Stimulated activated CD8-positive, alpha-beta memory T cell treated with anti-CD3 and anti-CD28 coated beads, Interleukin-4, amount 100 ng/mL, for 24 hours (primary cell): ENCODE data around the gene ACTG2.
"Not testable (repeated sequence)": the region's sequence is repeated elsewhere in the genome, so short reads cannot be mapped to it uniquely, and the experiment has no call there.

Experiments
- DNase-seq: peaks from one replicate; pipeline ENCODE4 v3.0.0-alpha.2; 2020; ENCODE audit warnings: low read depth

ACTG2 gene

GRCh38 chr2:73937103-73937885, 44.5 kb downstream of the ACTG2 start:
- no peak for DNase-seq

DNA sequence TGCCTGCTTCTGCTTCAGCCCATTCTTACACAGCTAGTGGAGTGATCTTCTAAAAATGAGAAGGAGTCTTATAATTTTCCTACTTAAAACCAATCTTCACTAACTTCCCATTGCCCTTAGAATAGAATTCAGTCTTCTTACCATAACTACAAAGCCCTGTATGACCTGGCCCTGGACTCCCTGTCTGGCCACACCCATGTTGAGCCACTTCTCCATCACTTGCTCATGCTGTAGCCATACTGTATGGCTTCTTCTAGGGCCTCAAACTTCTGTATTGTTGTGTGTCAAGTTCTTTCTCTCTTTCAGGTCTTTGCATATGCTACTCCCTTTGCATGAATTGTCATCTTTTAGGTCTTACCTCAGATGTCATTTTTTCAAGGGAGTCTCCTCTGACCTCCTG, 45.1 kb downstream of the ACTG2 start:
- no peak for DNase-seq

- DNase-seq: no peak
These were observed 46.0 kb downstream of the ACTG2 start for GRCh38 chr2:73938718-73939352.

GRCh38 chr2:73939419-73939818, 46.6 kb downstream of the ACTG2 start:
- DNase-seq: no peak

DNA sequence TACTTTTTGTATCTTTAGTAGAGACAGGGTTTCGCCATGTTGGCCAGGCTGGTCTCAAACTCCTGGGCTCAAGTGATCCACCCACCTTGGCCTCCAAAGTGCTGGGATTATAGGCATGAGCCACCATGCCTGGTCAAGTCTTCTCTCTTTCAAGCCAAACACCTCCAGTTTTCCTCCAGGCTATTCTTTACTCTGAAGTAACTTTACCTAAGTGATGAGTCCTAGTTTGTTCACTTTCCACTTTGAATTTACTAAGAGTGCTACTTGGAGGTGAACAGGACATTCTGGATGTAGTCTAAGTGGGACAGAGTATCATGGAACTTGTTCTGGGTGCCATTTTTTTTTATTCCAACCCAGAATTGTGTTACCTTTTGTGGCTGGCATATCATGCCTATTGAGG, 47.3 kb downstream of the ACTG2 start:
- not testable (repeated sequence) for DNase-seq

GRCh38 chr2:73942664-73943063, 49.9 kb downstream of the ACTG2 start:
- DNase-seq: no peak

GRCh38 chr2:73944714-73945113, 51.9 kb downstream of the ACTG2 start:
- no peak for DNase-seq

DNA sequence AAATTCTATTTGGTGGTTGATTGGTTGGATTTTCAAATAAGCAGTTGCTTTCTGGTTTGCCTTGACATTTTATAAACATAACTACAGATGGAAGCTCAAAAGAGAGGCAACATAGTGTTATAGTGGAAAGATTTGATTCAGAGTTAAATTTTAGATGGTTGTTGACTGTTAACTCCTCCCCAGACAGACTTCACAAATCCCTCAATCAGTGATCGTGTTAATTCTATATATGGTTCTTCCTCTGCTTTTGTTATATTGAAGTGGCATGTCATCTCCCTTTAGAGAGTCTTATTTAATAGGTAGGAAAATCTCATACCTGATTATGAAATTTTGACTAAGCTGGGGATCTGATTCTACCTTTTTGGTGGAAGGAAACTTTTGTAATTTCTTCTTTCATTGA, 53.4 kb downstream of the ACTG2 start:
- no peak for DNase-seq

DNA sequence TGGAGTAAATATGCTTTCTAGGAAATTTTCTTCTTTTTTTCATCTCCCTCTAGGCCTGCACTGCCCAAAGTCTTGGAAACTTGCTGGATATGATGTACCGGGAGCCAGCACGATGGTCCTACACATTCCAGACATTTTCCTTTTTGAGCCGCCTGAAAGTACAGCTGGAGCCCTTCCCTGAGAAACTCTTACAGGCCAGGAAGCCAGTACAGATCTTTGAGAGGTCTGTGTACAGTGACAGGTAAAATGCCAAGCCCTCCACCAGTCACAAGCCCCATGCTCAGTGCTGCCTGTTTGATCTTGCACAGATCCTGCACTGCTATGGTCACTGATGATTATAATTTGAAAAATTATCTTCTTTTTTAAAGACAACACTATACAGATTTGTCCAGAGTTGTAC, 53.9 kb downstream of the ACTG2 start:
- no peak for DNase-seq

- DNase-seq: no peak
These were observed 54.7 kb downstream of the ACTG2 start for GRCh38 chr2:73947412-73948018.

DNA sequence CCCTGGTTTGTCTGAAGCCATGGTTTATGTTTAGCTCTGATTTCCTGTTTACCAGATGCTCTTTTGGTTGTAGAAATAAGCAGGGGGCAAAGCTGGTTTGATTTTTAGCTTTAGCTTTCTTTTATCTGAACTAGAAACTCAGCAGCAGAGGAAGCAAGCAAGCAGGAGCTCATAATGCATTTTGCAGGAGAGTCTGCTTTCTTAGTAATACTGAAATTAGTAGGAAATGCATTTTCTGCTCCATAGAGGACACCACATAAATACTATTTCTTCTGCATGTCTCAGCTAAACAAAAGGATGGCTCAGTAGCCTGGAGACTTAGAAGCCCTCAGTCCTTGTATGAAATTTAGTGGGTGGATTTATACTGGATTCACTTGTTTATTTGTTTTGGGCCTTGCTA, 57.0 kb downstream of the ACTG2 start:
- DNase-seq: no peak

GRCh38 chr2:73952499-73953446, 60.0 kb downstream of the ACTG2 start:
- DNase-seq: no peak

DNA sequence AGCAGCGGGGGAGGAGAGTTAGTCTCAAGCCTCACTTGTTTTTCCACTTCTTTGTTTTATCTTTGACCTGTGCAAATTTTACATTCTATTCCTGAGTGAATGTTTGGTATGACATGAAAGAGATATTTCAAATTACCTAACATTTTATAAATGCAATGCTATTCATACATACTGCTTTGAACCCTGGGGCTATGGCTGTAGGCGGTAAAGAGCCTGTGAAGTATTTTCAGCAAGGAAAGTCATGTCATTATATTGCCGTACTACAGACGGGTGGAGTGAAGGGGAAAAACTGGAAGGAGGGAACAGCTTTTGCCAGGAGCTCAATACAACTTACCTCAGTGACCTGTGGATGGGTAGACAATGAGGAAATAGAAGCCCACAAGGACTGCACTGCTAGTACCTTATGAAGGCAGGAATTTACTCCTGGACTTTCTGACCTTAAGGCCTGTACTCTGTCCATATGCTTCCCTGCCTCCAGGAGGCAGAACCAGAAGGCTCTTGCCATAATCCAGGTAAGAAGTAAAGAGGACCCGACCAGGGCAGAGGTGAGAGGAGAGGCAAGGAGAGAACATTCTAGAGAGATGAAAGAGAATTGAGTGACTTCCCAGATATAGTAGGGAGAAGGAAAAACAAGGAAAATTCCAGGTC, 63.5 kb downstream of the ACTG2 start:
- no peak for DNase-seq

DNA sequence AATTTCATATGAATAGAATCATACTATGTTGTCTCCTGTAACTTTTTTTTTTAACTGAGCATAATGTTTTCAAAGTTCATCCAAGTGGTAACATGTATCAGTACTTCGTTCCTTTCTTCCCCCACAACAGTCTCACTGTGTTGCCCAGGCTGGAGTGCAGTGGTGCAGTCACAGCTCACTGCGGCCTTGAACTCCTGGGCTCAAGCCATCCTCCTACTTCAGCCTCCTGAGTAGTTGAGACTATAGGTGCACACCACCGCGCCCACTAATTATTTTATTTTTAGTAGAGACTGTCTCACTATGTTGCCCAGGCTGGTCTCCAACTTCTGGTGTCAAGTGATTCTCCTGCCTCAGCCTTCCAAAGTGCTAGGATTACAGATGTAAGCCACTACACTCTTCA, 68.5 kb downstream of the ACTG2 start:
- DNase-seq: no peak

DNA sequence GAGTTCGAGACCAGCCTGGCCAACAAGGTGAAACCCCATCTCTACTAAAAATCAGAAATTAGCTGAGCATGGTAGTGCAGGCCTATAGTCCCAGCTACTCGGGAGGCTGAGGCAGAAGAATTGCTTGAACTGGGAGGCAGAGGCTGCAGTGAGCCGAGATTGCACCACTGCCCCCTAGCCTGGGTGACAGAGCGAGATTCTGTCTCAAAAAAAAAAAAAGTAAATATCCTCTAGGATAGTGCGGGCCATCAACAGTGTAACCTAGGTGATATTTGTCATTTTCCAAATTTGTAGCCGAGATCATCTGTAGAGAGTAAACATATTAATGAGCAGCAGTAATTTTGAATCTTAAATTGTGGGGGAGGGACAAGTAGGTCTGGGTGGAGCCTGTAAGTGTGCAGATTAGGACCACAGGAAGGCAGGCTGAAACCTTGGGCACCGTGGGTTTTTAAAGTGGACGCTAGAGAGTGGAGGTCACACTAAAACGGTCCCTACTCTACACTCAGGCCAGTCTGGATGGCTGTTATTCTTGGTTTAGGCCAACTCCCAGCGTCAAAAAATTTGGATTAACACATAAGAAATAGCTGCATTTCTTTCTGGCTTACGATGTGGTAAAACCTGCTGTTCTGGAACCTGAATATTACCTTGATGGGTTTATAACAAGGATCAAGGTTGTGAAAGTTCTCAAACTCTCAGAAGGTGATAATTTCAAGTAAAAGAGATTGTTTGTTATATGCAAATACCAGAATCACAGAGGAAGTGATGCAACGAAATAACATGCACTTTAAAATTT, 69.2 kb downstream of the ACTG2 start:
- no peak for DNase-seq

DNA sequence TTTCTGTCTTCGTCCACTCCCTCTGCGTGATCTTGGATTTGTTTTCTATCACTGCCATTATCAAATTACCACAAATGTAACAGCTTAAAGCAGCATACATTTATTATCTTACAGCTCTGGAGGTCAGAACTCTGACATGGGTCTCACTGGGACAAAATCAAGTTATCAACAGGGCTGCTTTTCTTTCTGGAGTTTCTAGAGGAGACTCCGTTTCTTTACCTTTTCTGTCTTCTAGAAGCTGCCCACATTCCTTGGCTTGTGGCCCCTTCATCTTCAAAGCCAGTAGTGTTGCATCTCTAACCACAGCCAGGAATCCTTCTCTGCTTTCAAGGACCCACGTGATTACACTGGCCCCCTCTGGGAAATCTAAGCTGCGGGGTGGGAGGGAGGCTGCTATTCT, 70.0 kb downstream of the ACTG2 start:
- DNase-seq: no peak

DNA sequence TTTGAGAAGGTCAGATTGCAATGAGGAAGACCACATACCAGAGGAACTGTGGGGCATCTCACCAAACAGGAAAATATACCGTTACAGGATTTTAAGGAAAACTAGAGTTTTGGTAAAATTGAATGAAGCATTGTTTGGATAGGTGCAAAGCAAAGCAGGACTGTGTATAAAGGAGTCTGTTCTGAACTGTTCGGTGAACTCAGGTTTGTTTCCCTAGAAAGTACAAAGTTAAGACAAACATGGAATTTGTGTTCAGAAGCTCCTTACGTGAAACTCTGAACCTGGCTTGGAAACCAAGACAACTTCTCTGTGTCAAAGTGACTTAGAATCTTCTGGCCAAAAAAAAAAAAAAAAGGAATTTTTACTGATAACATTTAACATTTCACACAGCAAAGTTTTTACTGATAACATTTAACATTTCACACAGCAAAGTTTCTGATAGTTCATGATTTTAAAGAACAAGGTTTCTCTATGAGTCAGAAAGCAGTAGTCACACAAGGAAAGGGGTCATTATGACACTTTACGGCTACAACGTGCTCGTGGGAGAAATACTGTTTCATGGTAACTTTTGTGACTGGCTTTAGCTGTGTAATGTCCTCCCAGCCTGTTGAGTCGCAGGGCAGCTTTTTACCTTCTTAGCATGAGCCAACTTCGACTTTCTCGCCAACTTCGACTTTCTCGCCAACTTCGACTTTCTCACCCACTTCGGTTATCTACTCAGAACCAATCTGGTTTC, 70.7 kb downstream of the ACTG2 start:
- no peak for DNase-seq

- no peak for DNase-seq
These were observed 71.4 kb downstream of the ACTG2 start for GRCh38 chr2:73964223-73964622.

DNA sequence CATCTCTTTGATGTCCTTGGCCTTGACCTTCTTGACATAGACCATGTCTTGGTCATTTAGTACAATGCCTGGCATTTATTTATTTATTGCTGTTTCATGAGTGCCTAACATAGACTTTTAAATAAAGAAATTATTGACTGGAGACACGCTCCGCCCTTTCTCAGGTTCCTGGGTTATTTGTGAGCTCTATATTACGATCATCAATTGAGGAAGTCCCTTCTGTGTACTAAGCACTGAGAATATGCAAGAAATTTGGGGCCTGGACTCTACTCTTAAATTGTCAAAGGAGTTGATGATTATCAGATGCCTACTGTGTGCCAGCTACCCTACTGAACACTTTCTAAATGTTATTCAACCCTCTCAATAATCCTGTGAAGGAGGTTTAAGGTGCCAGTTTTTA, 72.2 kb downstream of the ACTG2 start:
- DNase-seq: no peak

DNA sequence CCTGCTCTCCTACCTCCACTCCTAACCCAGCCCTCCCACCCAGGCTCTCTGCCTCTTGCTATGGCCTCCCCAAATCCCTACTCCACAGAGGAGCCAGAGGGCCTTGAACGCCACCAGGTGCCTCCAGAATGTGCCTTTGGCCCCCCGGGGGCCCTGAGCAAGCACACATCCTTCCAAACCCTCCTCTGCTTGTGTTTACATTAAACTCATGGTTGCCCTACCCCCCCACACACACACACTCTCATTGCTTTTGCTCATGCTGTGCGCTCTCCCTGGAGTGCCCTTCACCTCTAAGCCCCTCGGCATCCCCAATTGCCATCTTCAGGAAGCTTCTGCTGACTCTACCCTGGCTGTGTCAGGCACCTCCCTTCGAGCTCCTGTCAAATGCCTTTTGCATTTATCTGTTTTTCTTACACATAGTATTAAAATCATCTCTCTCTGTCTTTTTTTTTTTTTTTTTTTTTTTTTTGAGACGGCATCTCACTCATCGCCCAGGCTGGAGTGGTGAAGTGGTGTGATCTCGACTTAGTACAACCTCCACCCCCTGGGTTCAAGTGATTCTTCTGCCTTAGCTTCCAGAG, 75.6 kb downstream of the ACTG2 start:
- no peak for DNase-seq
